ENCODE results near the gene ESYT2.
"Not testable (repeated sequence)": the region's sequence is repeated elsewhere in the genome, so short reads cannot be mapped to it uniquely, and the experiment has no call there.

ESYT2 gene

GRCh38 chr7:158723266-158723665, 106.0 kb downstream of the ESYT2 start:
- DNase-seq, result no peak

- no peak for DNase-seq
These were observed 106.6 kb downstream of the ESYT2 start for GRCh38 chr7:158722574-158723237.

GRCh38 chr7:158720112-158720511, 109.2 kb downstream of the ESYT2 start:
- no peak for DNase-seq

GRCh38 chr7:158716802-158717201, 112.5 kb downstream of the ESYT2 start:
- DNase-seq, result no peak

- no peak for DNase-seq
These were observed 118.6 kb downstream of the ESYT2 start for GRCh38 chr7:158710651-158711102.

GRCh38 chr7:158707610-158708009, 121.7 kb downstream of the ESYT2 start:
- DNase-seq, result no peak

- DNase-seq, result no peak
These were observed 122.4 kb downstream of the ESYT2 start for GRCh38 chr7:158706710-158707590.

- DNase-seq, result no peak
These were observed 123.0 kb downstream of the ESYT2 start for GRCh38 chr7:158706273-158706704.

- no peak for DNase-seq
These were observed 124.0 kb downstream of the ESYT2 start for GRCh38 chr7:158705234-158705850.

GRCh38 chr7:158704524-158705233, 124.6 kb downstream of the ESYT2 start, which contains the start of gene NCAPG2:
Gene NCAPG2 (minus strand): TSS chr7:158704804. CDS start chr7:158701899, 2,905 bp downstream.
- DNase-seq, result peak; percentile 91 to 98 (median 94)

GRCh38 chr7:158703679-158704523, 125.4 kb downstream of the ESYT2 start:
- not testable (repeated sequence) for DNase-seq

- DNase-seq, result no peak
These were observed 126.4 kb downstream of the ESYT2 start for GRCh38 chr7:158702944-158703343.

GRCh38 chr7:158702196-158702595, 127.1 kb downstream of the ESYT2 start:
- no peak for DNase-seq

GRCh38 chr7:158700008-158700407, 129.3 kb downstream of the ESYT2 start:
- DNase-seq, result no peak

GRCh38 chr7:158699341-158699740, 130.0 kb downstream of the ESYT2 start:
- DNase-seq, result no peak

GRCh38 chr7:158698657-158699195, 130.6 kb downstream of the ESYT2 start:
- DNase-seq, result no peak

GRCh38 chr7:158697597-158697996, 131.7 kb downstream of the ESYT2 start:
- not testable (repeated sequence) for DNase-seq

- DNase-seq, result peak in 2 of 4 experiments; percentile 26 to 36
These were observed 133.4 kb downstream of the ESYT2 start for GRCh38 chr7:158695726-158696452.

- no peak for DNase-seq
These were observed 134.3 kb downstream of the ESYT2 start for GRCh38 chr7:158695056-158695455.

- DNase-seq, result no peak
These were observed 134.7 kb downstream of the ESYT2 start for GRCh38 chr7:158694650-158695049.

- DNase-seq, result no peak
These were observed 139.8 kb downstream of the ESYT2 start for GRCh38 chr7:158689488-158689887.
